Adrenal gland (tissue), 19 donors: Measurements from ENCODE around the gene IL31RA. TPM values are rescaled to one million over a fixed set of nuclear protein-coding genes. Genes with fewer than 3 reads are reported as not detected.
"Not testable (repeated sequence)": the region's sequence is repeated elsewhere in the genome, so short reads cannot be mapped to it uniquely, and the experiment has no call there.

Experiments
- DNase-seq, 7 donors: peaks; one replicate each; pipeline ENCODE4 v3.0.0-alpha.2; 2019 to 2020
- H3K27ac ChIP-seq, 5 donors: fragments of 200-600 bp; sonication (generic) in 4 of 5; 1 replicate in 3 of 5; 2 replicates in 2 of 5; pipeline versions ENCODE4 v1.5.1 to v1.8.0; 2016 to 2020; ENCODE audit warnings: mild to moderate bottlenecking in 1 of 5
- H3K27me3 ChIP-seq: fragments of 200-600 bp; 2 replicates; pipeline ENCODE4 v1.8.0; 2021
- H3K36me3 ChIP-seq, 2 donors: fragments of 200-600 bp; replicated peaks in 1 of 2; 1 replicate in 1 of 2; 2 replicates in 1 of 2; pipeline versions ENCODE4 v1.5.1 to v1.8.0; 2018 to 2022
- H3K4me1 ChIP-seq, 2 donors: fragments of 200-600 bp; replicated peaks in 1 of 2; 1 replicate in 1 of 2; 2 replicates in 1 of 2; pipeline versions ENCODE4 v1.5.1 to v1.8.0; 2018 to 2021
- H3K4me3 ChIP-seq, 4 donors: fragments of 200-600 bp; sonication (generic) in 3 of 4; one replicate each; pipeline ENCODE4 v1.5.1; 2016 to 2018
- H3K9me3 ChIP-seq, 3 donors: fragments of 200-600 bp; sonication (generic) in 1 of 3; replicated peaks in 1 of 3; 1 replicate in 2 of 3; 2 replicates in 1 of 3; pipeline versions ENCODE4 v1.5.1 to v1.8.0; 2016 to 2021
- CTCF ChIP-seq, 6 experiments: fragments of 450-650 bp in 4 of 6; fragments of 200-600 bp in 2 of 6; sonication (generic) in 1 of 6; IDR thresholded peaks; 1 replicate in 5 of 6; 2 replicates in 1 of 6; pipeline versions ENCODE4 v1.5.1 to v1.8.0; 2016 to 2021; ENCODE audit warnings: antibody characterized with exemption in 6 of 6, mild to moderate bottlenecking in 2 of 6, moderate library complexity in 1 of 6
- POLR2A ChIP-seq, 2 donors: fragments of 450-650 bp; IDR thresholded peaks; one replicate each; pipeline ENCODE4 v1.6.1; 2017; ENCODE audit warnings: antibody characterized with exemption in 2 of 2, mild to moderate bottlenecking in 2 of 2, moderate library complexity in 1 of 2
- WGBS, 4 donors: extraction: QIAGEN DNeasy Blood & Tissue Kit in 2 of 4; methylation state at CpG; one replicate each; pipeline versions ENCODE4 v1.1.5 to v1.1.7; 2013 to 2017; 5-methylcytosine and 5-hydroxymethylcytosine counted together
- intact Hi-C, 2 donors: fragments of 100-400 bp; cut with DNase I; formaldehyde crosslinking; loops; one replicate each; pipeline versions ENCODE4 v1.14.1 to v1.15.0; 2022 to 2023
- long read RNA-seq, 10 donors: library from polyadenylated mRNA in 3 of 10; unstranded in 2 of 10; stranded (forward) in 1 of 10; transcript quantifications; one replicate each; pipeline ENCODE4 v2.0.0 and lab custom pipeline, GENCODE V29; 2021 to 2026
- polyA plus RNA-seq, 3 donors: library from polyadenylated mRNA; stranded (reverse); fragments of 200-250 nt in 2 of 3; fragments of 350-450 nt in 1 of 3; fragmentation: Illumina TruSeq in 1 of 3; extraction: RNeasy Lipid Tissue Mini Kit (QIAGEN cat#74804) in 1 of 3; gene quantifications; one replicate each; pipeline ENCODE4 v1.2.3, GENCODE V29; 2013 to 2014
- total RNA-seq, 9 donors: library from RNA; depleted of rRNA in 4 of 9; stranded (reverse); fragments of >200 nt in 4 of 9; fragments of 120-200 nt in 1 of 9; fragmentation: NEBNext Ultra II Directional in 1 of 9; extraction: Animal tissue kit (Norgen Biotek cat#: 25700) in 1 of 9; gene quantifications; one replicate each; pipeline versions ENCODE4 v1.1.0 to v1.2.4, GENCODE V29; 2013 to 2023
- donor health status: healthy with polysubstance abuse.
- donor health status: Bipolar disorder and iron deficiency.
- donor health status: DM: yes; HTN: yes; CAD: no.
- donor health status: DM: no; HTN: no; CAD: no.
- donor health status: DM: no; HTN: no; CAD: no.
- donor health status: DM: yes; HTN: yes; CAD: no.

Gene IL31RA
- total RNA-seq = under 1 TPM in 1 of 9 donors, not detected in 8; 0.61 TPM
- polyA plus RNA-seq = under 1 TPM in 1 of 3 donors, not detected in 2; 0.05 TPM
- long read RNA-seq, donor 1 = 0 reads
- long read RNA-seq, donor 2 = 0 reads
- long read RNA-seq, donor 3 = 0 reads
- long read RNA-seq, donor 4 = 0 reads
- long read RNA-seq, donor 5 = 0 reads
- long read RNA-seq, donor 6 = 0 reads
- long read RNA-seq, donor 7 = 0 reads
- long read RNA-seq, donor 8 = 0 reads
- long read RNA-seq, donor 9 = 0 reads
- long read RNA-seq, donor 10, partial matches to known transcripts = 104 of 104 reads
- long read RNA-seq, donor 10, other reads (novel, unspliced or antisense) = 0 of 104 reads

DNA sequence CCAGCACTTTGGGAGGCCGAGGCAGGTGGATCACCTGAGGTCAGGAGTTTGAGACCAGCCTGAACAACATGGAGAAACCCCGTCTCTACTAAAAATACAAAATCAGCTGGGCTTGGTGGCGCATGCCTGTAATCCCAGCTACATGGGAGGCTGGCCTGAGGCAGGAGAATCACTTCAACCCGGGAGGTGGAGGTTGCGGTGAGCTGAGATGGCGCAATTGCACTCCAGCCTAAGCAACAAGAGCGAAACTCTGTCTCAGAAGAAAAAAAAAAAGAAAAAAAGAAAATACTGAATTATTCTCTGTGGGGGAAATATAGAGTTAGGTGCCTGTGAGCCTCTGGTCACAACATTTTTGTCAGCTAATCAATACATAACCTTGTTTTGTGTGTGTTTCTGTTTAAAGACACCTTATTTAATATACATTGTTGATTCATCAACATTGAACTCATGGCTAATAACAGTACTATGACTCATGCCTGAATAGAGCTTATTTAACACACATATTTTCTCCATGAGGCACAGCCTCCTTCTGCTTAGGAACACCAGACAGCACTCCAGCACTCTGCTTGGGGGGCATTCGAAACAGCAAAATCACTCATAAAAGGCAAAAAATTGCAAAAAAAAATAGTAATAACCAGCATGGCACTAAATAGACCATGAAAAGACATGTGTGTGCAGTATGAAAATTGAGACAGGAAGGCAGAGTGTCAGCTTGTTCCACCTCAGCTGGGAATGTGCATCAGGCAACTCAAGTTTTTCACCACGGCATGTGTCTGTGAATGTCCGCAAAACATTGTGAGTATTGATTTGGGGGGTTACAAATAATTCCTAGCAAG lies at the start of gene IL31RA:
Gene IL31RA (plus strand): TSS at position 519 of the 836 bp plus-strand sequence. CDS start 214 bp downstream, at position 733.
- TF ChIP-seq POLR2A (IDR thresholded peaks at IDR 0.05) (no peak), CTCF (IDR thresholded peaks at IDR 0.05) (no peak)
- intact Hi-C loops = no loop called here
- DNase-seq = no peak

GRCh38 chr5:55808814-55809213 lies 42.3 kb upstream of the IL31RA start:
- H3K27ac ChIP-seq, H3K9me3 ChIP-seq, H3K4me3 ChIP-seq, H3K27me3 ChIP-seq, H3K4me1 ChIP-seq, intact Hi-C loops, H3K36me3 ChIP-seq, DNase-seq: not testable (repeated sequence)
- WGBS, 4 donors = 63 to 93% (median 85%) methylated on average over 3 to 7 of the region's 7 CpGs

More for the DNA sequence above, at the start of gene IL31RA:
- WGBS, 4 donors = 86 to 92% (median 90%) methylated on average over 10 of the region's 10 CpGs
- no peaks in the 10 kb centered on the region for H3K9me3 ChIP-seq
- H3K36me3 ChIP-seq = no peaks in the 10 kb centered on the region
- no peaks in the 10 kb centered on the region for H3K4me1 ChIP-seq
- no peak within 1 kb of the TSS for H3K4me3 ChIP-seq
- peaks cover 5% of the 10 kb centered on the region for H3K27me3 ChIP-seq
- no peak within 1 kb of the TSS for H3K27ac ChIP-seq

DNA sequence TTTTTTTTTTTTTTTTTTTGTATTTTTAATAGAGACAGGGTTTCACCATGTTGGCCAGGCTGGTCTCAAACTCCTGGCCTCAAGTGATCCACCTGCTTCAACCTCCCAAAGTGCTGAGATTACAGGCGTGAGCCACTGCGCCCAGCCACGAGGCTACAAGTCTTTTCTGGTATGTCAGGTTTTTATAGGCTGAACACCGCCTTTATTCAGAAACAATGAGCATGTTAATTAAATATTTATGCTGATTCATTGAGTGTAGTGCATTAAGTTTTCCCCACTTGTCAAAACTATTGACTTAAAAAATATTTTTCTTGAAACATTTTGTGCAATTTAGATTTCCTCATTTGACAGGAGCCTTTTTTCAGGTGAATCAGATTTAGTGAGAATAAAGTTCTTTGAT lies 35.2 kb upstream of the IL31RA start:
- H3K9me3 ChIP-seq, DNase-seq, H3K36me3 ChIP-seq, H3K27me3 ChIP-seq, intact Hi-C loops, H3K4me3 ChIP-seq, H3K4me1 ChIP-seq, H3K27ac ChIP-seq: not testable (repeated sequence)
- WGBS, 4 donors = 71 to 89% (median 85%) methylated on average over 4 of the region's 4 CpGs

DNA sequence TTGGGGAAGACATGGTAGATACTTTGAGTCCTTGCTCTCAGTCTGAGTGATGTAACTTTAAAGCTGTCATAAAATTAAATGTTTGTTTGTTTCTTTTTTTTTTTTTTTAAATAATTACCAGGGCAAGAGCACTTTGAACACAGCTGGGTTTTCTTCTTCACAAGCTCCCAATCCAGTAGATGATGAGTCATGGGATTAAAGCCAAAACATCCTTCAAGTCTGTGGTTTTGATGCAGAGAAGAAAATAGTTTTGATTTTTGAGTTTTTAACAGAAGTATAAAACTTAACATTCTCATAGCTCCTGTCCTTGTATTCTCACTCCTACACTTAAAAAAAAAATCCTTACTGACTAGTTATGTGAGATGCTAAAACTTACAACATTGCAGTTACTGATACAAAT lies 34.8 kb upstream of the IL31RA start:
- no peak overlapping the region for H3K4me3 ChIP-seq
- no peaks in the 10 kb centered on the region for H3K36me3 ChIP-seq
- no peaks in the 10 kb centered on the region for H3K9me3 ChIP-seq
- no peaks in the 10 kb centered on the region for H3K4me1 ChIP-seq
- DNase-seq = no peak
- H3K27me3 ChIP-seq = peaks cover 3% of the 10 kb centered on the region
- no peak overlapping the region for H3K27ac ChIP-seq
- intact Hi-C loops = no loop called here
- TF ChIP-seq POLR2A (IDR thresholded peaks at IDR 0.05) (no peak), CTCF (IDR thresholded peaks at IDR 0.05) (no peak)

- Histone ChIP-seq H3K9me3 (no peaks in the 10 kb centered on the region), H3K4me1 (peaks cover 0 to 5% of the 10 kb centered on the region in 2 donors), H3K4me3 (no peak overlapping the region), H3K27ac (no peak overlapping the region), H3K36me3 (no peaks in the 10 kb centered on the region), H3K27me3 (peaks cover 10% of the 10 kb centered on the region)
- 76 to 81% (median 79%) methylated on average over 2 of the region's 2 CpGs for WGBS, 4 donors
- DNase-seq = no peak
- intact Hi-C loops = no loop called here
- TF ChIP-seq CTCF (IDR thresholded peaks at IDR 0.05) (no peak), POLR2A (IDR thresholded peaks at IDR 0.05) (no peak)
Measured at GRCh38 chr5:55817030-55817429, 34.1 kb upstream of the IL31RA start.
